Stimulated activated CD4-positive, alpha-beta T cell treated with anti-CD3 and anti-CD28 coated beads, Interleukin-12 subunit alpha, Interleukin-12 subunit beta, amount 100 ng/mL, for 48 hours (primary cell): ENCODE measurements around the gene CLCA4.

Source experiments
- DNase-seq, 3 donors: peaks; one replicate each; pipeline ENCODE4 v3.0.0-alpha.2; 2020; ENCODE audit warnings: low read depth in 2 of 3, low spot score in 1 of 3

The CLCA4 gene

DNA sequence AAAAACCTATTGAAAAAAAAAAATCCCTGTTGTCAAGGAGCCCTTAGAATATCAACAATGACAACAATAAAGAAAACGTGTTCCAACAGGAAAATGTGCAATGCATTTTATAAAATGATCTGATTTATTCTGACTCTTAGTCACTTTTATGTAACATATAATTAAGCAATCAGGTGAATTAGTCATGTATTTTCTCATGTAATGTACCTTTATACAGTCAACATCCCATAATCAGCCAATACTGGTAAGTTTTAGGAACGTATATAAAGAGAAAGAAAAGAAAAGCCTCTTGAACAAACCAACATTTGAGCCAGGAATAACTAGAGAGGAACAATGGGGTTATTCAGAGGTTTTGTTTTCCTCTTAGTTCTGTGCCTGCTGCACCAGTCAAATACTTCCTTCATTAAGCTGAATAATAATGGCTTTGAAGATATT is at the start of gene CLCA4:
TSS of gene CLCA4 (plus strand) at position 292 of the 435 bp plus-strand sequence. CDS start at position 334, 42 bp downstream.
- DNase-seq: no peak

DNA sequence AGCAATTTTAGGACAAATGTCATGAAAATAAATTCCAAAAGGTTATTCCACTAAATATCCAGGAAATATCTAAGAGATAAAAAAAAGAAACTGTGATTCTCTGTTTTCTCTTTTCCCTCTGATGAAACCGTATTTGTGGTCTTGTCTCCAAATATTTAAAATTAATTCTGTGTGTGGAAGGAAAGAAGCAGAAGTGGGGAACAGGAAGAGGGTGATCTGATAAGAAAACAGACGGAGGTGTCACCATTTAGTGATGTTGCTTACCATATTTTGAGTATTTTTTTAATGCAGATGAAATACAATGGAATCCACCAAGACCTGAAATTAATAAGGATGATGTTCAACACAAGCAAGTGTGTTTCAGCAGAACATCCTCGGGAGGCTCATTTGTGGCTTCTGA is 48.6 kb upstream of the CLCA4 start:
- DNase-seq: no peak

DNA sequence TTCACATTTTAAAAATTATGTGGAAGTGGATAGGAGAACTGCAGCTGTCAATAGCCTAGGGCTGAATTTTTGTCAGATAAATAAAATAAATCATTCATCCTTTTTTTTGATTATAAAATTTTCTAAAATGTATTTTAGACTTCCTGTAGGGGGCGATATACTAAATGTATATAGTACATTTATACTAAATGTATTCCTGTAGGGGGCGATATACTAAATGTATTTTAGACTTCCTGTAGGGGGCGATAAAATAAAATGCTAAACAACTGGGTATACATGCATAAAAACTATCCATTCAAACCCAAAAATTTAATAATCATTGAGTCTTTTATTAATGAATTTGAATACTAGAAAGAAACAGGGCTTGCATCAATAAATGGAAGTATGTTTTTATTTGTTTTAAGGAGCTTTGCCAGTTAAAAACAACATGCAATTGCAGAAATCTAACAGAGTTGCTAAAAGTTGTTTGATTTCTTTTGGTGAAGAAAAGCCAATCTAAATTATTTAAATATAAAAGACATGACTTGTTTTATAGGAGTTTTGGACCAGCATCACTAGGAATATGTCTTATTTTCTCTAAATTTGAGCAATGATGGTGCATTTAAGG is 46.8 kb upstream of the CLCA4 start:
- DNase-seq: no peak

- DNase-seq: no peak
Measured at GRCh38 chr1:86500714-86501113, 46.2 kb upstream of the CLCA4 start.

DNA sequence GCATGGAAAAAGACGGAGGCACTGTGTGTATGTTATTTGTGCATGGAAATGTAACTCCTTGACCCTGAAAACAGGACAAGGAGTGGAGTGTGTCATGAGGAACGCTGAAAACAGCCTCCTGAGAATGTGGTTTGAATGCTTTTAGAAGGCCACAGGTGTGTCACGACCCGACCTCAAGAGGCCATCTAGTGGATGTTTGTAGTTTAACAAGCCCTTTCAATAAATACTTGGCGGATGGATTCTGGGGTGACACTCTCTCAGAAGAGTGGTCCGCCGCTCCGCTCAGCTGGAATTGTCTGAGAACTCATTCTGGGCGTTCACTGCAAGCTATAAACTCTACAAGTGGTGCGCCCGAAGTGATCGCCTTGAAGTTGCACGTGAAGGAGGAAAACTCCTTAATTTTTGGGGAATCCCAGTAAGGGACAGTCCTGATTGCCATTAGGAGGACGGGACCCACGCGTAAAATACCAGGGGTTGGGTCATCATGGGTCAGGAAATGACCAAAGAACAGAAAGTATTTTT is 44.7 kb upstream of the CLCA4 start:
- DNase-seq: peak in 2 of 3 donors; percentile 5 to 15

DNA sequence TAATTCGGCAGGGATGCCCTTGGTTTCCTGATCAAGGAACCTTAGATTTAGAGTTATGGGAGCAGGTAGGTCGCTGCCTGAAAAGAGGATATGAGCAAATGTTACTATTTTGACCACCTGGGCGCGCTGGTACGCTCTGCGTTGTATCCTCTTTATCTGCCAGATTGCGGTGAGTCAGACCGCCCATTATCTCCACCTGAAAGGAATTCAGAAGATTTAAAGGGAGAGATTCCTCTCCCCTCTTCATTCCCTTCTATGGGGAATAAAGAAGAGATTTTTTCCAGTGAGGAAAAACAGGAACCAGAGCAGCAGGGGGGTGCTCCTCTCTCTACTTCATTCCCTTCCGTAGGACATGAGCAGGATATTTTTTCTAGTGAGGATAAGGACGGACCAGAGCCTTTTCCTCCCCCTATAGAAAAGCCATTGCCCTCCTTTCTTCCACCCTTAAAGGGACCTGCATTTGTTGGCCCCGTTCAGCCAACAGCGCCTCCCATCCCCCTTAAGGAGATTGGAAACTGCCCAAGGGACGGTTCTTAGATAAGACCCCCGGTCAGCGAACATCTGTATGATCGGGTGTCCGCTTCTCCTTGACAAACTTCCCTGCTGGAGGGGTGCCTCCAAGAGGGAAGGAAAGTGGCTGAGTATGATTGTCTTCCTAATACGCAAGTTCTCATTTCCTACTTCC is 44.0 kb upstream of the CLCA4 start:
- DNase-seq: no peak

GRCh38 chr1:86503406-86504136 is 43.3 kb upstream of the CLCA4 start:
- no peak for DNase-seq

DNA sequence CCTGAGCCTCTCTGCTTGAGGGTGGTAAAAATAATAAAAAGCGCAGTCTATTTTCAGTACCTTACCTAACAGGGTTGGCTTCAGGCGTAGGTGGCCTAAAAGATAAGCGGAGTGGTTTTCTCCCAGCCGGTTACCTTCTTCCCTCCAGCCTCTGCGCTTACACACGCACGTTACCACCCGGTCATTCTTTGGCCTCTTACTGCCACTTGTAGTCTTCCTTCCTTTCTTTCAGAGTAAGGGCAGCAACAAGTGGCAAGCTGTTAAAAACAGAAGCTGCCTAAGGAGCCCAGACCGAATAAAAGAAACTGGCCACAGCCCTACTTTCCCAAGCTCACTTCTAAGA is 42.8 kb upstream of the CLCA4 start:
- DNase-seq: no peak

- DNase-seq: no peak
Measured at GRCh38 chr1:86504895-86505563, 41.8 kb upstream of the CLCA4 start.

DNA sequence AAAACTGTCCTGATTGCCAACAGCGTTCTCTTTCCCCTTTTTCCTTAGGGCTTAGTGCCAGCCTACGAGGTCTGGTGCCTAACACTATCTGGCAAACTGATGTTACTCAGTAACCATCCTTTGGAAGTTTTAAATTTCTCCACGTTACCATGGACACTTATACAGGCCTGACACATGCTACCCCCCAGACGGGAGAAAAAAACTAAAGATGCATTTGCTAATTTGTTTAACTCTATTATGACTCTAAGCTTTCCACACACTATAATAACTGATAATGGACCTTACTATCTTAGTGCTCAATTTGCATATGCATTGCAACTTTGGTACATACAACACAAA is 41.3 kb upstream of the CLCA4 start:
- no peak for DNase-seq

GRCh38 chr1:86507935-86508582 is 38.8 kb upstream of the CLCA4 start:
- no peak for DNase-seq

- DNase-seq: no peak
Measured at GRCh38 chr1:86508583-86508969, 38.3 kb upstream of the CLCA4 start.

- no peak for DNase-seq
Measured at GRCh38 chr1:86515597-86515996, 31.3 kb upstream of the CLCA4 start.

- no peak for DNase-seq
Measured at GRCh38 chr1:86516335-86516734, 30.5 kb upstream of the CLCA4 start.

DNA sequence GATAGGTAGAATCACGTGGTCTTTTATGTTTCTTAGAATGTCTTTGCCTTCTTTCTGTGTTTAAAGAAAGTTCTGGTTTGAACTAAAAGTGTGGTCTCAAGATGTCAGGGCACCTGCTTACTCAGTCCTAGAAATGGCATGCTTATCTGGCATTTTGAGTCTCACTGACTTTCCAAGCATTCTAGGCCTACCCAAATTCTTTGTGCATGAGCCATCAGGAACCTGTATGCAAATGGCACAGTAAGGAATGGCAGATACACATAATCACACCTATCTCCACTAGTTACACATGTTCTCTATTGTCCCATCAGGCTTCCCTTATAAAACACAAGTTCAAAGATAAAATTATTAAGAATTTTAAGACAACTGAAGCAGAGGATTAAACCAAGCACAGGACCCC is 29.5 kb upstream of the CLCA4 start:
- DNase-seq: no peak

DNA sequence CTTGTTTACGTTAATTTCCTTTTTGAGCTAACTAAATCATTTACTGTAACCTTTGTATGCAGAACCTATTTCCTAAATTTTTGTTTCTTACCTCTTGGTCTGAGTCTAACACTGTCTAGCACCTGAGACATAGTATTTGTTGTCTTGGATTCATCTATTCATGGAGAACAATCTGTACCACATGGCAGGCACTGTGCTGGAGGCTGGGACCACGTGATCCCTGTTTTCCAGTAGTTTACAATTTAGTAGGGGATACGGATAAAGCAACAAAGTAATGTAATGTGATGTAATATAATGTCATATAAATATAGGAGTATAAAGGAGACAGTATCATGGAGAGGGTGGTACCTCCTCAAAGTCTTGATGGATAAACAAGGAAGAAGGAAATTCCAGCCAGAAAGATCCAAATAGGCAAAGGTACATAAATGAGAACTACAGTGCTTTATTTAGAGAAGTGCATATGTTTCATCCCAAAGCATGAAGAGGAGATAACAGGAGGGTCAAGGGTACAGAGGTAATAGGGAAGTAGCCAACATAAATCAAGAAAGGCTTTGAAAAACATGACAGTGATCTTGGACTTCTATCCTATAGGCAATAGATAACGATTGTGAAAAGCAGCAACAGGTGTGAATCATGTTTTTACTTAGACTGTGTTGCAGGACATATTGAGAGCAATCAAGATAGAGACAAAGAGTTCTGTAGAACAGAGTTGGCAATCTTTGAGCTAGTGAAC is 25.9 kb upstream of the CLCA4 start:
- DNase-seq: no peak

GRCh38 chr1:86521522-86521891 is 25.4 kb upstream of the CLCA4 start:
- DNase-seq: no peak

GRCh38 chr1:86522240-86522639 is 24.6 kb upstream of the CLCA4 start:
- DNase-seq: no peak

GRCh38 chr1:86523670-86524354 is 23.1 kb upstream of the CLCA4 start:
- DNase-seq: no peak

GRCh38 chr1:86527306-86527705 is 19.6 kb upstream of the CLCA4 start:
- DNase-seq: no peak
